ENCODE results near the gene HNRNPD. TPM values are rescaled to one million over a fixed set of nuclear protein-coding genes. Genes with fewer than 3 reads are reported as not detected.
"Not testable (repeated sequence)": the region's sequence is repeated elsewhere in the genome, so short reads cannot be mapped to it uniquely, and the experiment has no call there.

HNRNPD gene
- 131 TPM for total RNA-seq
- long read RNA-seq, transcript HNRNPD-201 (9 exons, 3,033 nt): minor isoform, 67 of 272 reads
- long read RNA-seq, transcript HNRNPD-202 (8 exons, 1,667 nt): minor isoform, 17 of 272 reads
- long read RNA-seq, transcript HNRNPD-203 (8 exons, 1,585 nt): major isoform, 125 of 272 reads
- long read RNA-seq, partial matches to known transcripts: 25 of 272 reads
- long read RNA-seq, other reads (novel, unspliced or antisense): 38 of 272 reads

- intact Hi-C loops (cut with DNase I): no loop called here
- H3K36me3 ChIP-seq: peaks cover 8% of the 10 kb centered on the region
- no peaks in the 10 kb centered on the region for H3K27me3 ChIP-seq
- TF ChIP-seq, protein P1, sequence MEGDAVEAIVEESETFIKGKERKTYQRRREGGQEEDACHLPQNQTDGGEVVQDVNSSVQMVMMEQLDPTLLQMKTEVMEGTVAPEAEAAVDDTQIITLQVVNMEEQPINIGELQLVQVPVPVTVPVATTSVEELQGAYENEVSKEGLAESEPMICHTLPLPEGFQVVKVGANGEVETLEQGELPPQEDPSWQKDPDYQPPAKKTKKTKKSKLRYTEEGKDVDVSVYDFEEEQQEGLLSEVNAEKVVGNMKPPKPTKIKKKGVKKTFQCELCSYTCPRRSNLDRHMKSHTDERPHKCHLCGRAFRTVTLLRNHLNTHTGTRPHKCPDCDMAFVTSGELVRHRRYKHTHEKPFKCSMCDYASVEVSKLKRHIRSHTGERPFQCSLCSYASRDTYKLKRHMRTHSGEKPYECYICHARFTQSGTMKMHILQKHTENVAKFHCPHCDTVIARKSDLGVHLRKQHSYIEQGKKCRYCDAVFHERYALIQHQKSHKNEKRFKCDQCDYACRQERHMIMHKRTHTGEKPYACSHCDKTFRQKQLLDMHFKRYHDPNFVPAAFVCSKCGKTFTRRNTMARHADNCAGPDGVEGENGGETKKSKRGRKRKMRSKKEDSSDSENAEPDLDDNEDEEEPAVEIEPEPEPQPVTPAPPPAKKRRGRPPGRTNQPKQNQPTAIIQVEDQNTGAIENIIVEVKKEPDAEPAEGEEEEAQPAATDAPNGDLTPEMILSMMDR (IDR thresholded peaks at IDR 0.05): no peak
- peak; percentile 95 for ATAC-seq
- peak; percentile 99 for DNase-seq
- peak within 1 kb of the TSS; percentile 99 for H3K27ac ChIP-seq
- peak within 1 kb of the TSS; percentile 92 for H3K4me3 ChIP-seq
- H3K9me3 ChIP-seq: no peaks in the 10 kb centered on the region
- peaks cover 39% of the 10 kb centered on the region for H3K4me1 ChIP-seq
These were observed at the start of gene HNRNPD for GRCh38 chr4:82373816-82374625. Gene HNRNPD, minus strand, starts transcription at chr4:82373991. Its CDS starts 313 bp downstream, at chr4:82373678.

- peaks cover 54% of the 10 kb centered on the region for H3K36me3 ChIP-seq
- ATAC-seq: no peak
- intact Hi-C loops (cut with DNase I): no loop called here
These were observed 48.8 kb upstream of the HNRNPD start for GRCh38 chr4:82422616-82423015.

GRCh38 chr4:82421796-82422560 lies 48.2 kb upstream of the HNRNPD start:
- ATAC-seq: peak; percentile 27

More at GRCh38 chr4:82422616-82423015, 48.8 kb upstream of the HNRNPD start:
- Histone ChIP-seq H3K27me3 (no peaks in the 10 kb centered on the region), H3K4me3 (no peak overlapping the region), H3K4me1 (peaks cover 13% of the 10 kb centered on the region), H3K9me3 (no peaks in the 10 kb centered on the region), H3K27ac (no peak overlapping the region)
- DNase-seq: no peak
- TF ChIP-seq, protein P1 (IDR thresholded peaks at IDR 0.05): no peak

GRCh38 chr4:82419451-82419850 lies 45.7 kb upstream of the HNRNPD start:
- H3K27ac ChIP-seq: no peak overlapping the region
- TF ChIP-seq, protein P1 (IDR thresholded peaks at IDR 0.05): no peak
- H3K4me1 ChIP-seq: no peaks in the 10 kb centered on the region
- ATAC-seq (no peak), DNase-seq (no peak)
- peaks cover 23% of the 10 kb centered on the region for H3K36me3 ChIP-seq
- intact Hi-C loops (cut with DNase I): no loop called here
- H3K9me3 ChIP-seq: no peaks in the 10 kb centered on the region
- H3K4me3 ChIP-seq: no peak overlapping the region
- no peaks in the 10 kb centered on the region for H3K27me3 ChIP-seq

More at GRCh38 chr4:82421796-82422560, 48.2 kb upstream of the HNRNPD start:
- H3K4me1 ChIP-seq: peaks cover 7% of the 10 kb centered on the region
- H3K27me3 ChIP-seq: no peaks in the 10 kb centered on the region
- no peaks in the 10 kb centered on the region for H3K9me3 ChIP-seq
- intact Hi-C loops (cut with DNase I): no loop called here
- H3K4me3 ChIP-seq: no peak overlapping the region
- TF ChIP-seq, protein P1 (IDR thresholded peaks at IDR 0.05): no peak
- H3K36me3 ChIP-seq: peaks cover 49% of the 10 kb centered on the region
- H3K27ac ChIP-seq: no peak overlapping the region
- no peak for DNase-seq

DNA sequence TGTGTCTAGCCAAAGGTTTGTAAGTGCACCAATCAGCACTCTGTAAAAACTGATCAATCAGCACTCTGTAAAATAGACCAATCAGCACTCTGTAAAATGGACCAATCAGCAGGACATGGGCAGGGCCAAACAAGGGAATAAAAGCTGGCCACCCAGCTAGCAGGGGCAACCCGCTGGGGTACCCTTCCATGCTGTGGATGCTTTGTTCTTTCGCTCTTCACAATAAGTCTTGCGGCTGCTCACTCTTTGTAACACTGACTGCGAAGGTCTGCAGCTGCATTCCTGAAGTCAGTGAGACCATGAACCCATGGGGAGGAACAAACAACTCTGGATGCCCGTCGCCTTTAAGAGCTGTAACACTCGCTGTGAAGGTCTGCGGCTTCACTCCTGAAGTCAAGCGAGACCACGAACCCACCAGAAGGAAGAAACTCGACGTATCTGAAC lies 42.2 kb upstream of the HNRNPD start:
- Histone ChIP-seq H3K36me3 (no peaks in the 10 kb centered on the region), H3K27ac (no peak overlapping the region), H3K9me3 (no peaks in the 10 kb centered on the region), H3K27me3 (no peaks in the 10 kb centered on the region), H3K4me3 (no peak overlapping the region), H3K4me1 (no peaks in the 10 kb centered on the region)
- no peak for DNase-seq
- intact Hi-C loops (cut with DNase I): no loop called here
- ATAC-seq: no peak
- TF ChIP-seq, protein P1 (IDR thresholded peaks at IDR 0.05): no peak

DNA sequence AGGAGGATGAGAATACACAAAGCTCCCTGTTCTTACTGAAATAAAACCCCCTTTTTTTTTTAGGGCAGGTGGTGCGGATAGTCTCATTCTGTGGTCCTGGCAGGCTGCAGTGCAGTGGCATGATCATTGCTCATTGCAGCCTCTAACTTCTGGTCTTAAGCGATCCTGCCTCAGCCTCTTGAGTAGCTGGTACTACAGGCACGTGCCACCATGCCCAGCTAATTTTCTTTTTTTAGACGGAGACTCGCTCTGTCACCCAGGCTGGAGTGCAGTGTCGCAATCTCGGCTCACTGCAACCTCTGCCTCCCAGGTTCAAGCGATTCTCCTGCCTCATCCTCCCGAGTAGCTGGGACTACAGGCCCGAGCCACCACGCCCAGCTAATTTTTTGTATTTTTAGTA lies 41.3 kb upstream of the HNRNPD start:
- intact Hi-C loops (cut with DNase I); H3K27me3 ChIP-seq; H3K9me3 ChIP-seq; H3K4me1 ChIP-seq; DNase-seq; ATAC-seq; H3K27ac ChIP-seq; H3K36me3 ChIP-seq; H3K4me3 ChIP-seq: not testable (repeated sequence)
